Adipocyte (in vitro differentiated cells): Measurements from ENCODE around the gene RNPEPL1.

Experiments used
- DNase-seq: peaks from one replicate; pipeline ENCODE4 v3.0.0-alpha.2; 2015; ENCODE audit warnings: low read depth
- H3K27me3 ChIP-seq: replicated peaks from 2 replicates; pipeline ENCODE4 v1.7.0; 2013; ENCODE audit warnings: mild to moderate bottlenecking, low read length, moderate library complexity; ENCODE audit not compliant: control insufficient read depth, insufficient read depth
- H3K36me3 ChIP-seq: 2 replicates; pipeline ENCODE4 v1.7.0; 2013; ENCODE audit warnings: low read length, mild to moderate bottlenecking, moderate library complexity; ENCODE audit not compliant: control insufficient read depth, insufficient read depth, severe bottlenecking
- H3K4me1 ChIP-seq: 2 replicates; pipeline ENCODE4 v1.7.0; 2013; ENCODE audit warnings: mild to moderate bottlenecking, low read length, moderate library complexity; ENCODE audit not compliant: control insufficient read depth, insufficient read depth
- H3K4me3 ChIP-seq: 2 replicates; pipeline ENCODE4 v1.7.0; 2013; ENCODE audit warnings: mild to moderate bottlenecking, low read length, moderate library complexity
- H3K9ac ChIP-seq: 2 replicates; pipeline ENCODE4 v1.7.0; 2013; ENCODE audit warnings: mild to moderate bottlenecking, low read length, moderate library complexity
- H3K9me3 ChIP-seq: 2 replicates; pipeline ENCODE4 v1.7.0; 2013; ENCODE audit warnings: mild to moderate bottlenecking, low read length, moderate library complexity; ENCODE audit not compliant: control insufficient read depth

The RNPEPL1 gene

DNA sequence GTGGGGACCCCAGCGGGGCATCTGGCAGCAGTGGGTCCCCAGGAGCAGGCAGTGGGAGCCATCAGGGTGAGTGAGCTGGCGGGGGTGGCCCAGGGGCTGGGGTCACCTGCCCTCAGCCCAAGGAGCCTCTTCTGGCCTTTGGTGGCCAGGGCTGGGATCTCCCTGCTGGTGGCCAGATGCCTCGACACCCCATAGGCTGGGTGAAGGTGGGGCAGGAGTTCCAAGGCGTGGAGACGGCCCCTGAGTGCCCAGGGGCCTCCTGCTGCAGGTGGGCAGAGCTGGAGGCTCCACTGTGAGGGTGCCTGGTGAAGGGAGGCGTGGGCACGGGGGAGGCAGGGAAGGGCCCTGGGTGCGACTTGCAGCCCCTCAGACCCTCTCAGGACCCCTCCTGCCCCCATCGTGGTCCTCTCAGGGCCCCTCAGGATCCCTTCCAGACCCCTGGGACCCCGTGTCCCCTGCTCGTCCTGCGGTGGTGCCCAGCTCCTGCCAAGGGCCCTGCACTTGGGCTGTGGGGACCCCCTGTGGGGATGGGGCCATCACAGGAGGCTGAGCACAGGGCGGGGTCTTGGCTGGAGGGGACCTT lies 52.0 kb downstream of the RNPEPL1 start:
- Histone ChIP-seq H3K36me3 (no peaks in the 10 kb centered on the region), H3K4me1 (no peaks in the 10 kb centered on the region), H3K4me3 (no peak overlapping the region), H3K27me3 (no peaks in the 10 kb centered on the region), H3K9ac (no peak overlapping the region), H3K9me3 (peaks cover 15% of the 10 kb centered on the region)
- DNase-seq: no peak

- no peaks in the 10 kb centered on the region for H3K4me1 ChIP-seq
- H3K9me3 ChIP-seq: peaks cover 15% of the 10 kb centered on the region
- H3K9ac ChIP-seq: no peak overlapping the region
- H3K27me3 ChIP-seq: no peaks in the 10 kb centered on the region
- no peaks in the 10 kb centered on the region for H3K36me3 ChIP-seq
- no peak for DNase-seq
- no peak overlapping the region for H3K4me3 ChIP-seq
Measured at GRCh38 chr2:240620859-240621258, 52.6 kb downstream of the RNPEPL1 start.

DNA sequence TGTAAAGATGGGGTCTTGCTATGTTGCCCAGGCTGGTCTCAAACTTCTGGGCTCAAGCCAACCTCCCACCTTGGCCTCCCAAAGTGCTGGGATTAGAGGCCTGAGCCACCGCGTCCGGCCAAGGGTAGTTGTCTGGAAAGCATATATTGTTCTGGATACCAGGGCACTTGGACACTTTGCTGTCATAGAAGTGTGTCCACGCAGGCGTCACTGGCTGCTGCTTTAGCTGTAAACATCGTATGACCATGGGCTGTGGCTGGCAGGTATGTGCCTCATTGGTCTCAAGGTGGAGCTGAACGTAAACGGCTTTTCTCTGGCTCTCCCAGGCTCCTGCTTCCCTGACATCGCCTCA lies 53.8 kb downstream of the RNPEPL1 start:
- H3K4me3 ChIP-seq: no peak overlapping the region
- H3K9me3 ChIP-seq: peaks cover 15% of the 10 kb centered on the region
- no peak for DNase-seq
- no peaks in the 10 kb centered on the region for H3K27me3 ChIP-seq
- H3K4me1 ChIP-seq: no peaks in the 10 kb centered on the region
- H3K36me3 ChIP-seq: no peaks in the 10 kb centered on the region
- no peak overlapping the region for H3K9ac ChIP-seq

- H3K4me3 ChIP-seq: no peak overlapping the region
- DNase-seq: no peak
- no peaks in the 10 kb centered on the region for H3K4me1 ChIP-seq
- H3K27me3 ChIP-seq: peaks cover 5% of the 10 kb centered on the region
- peaks cover 10% of the 10 kb centered on the region for H3K9me3 ChIP-seq
- H3K9ac ChIP-seq: no peak overlapping the region
- H3K36me3 ChIP-seq: no peaks in the 10 kb centered on the region
Measured at GRCh38 chr2:240622531-240623235, 54.4 kb downstream of the RNPEPL1 start.

- peaks cover 12% of the 10 kb centered on the region for H3K27me3 ChIP-seq
- H3K4me3 ChIP-seq: no peak overlapping the region
- H3K9ac ChIP-seq: no peak overlapping the region
- no peaks in the 10 kb centered on the region for H3K36me3 ChIP-seq
- DNase-seq: no peak
- peaks cover 2% of the 10 kb centered on the region for H3K9me3 ChIP-seq
- no peaks in the 10 kb centered on the region for H3K4me1 ChIP-seq
Measured at GRCh38 chr2:240623531-240624010, 55.3 kb downstream of the RNPEPL1 start.

DNA sequence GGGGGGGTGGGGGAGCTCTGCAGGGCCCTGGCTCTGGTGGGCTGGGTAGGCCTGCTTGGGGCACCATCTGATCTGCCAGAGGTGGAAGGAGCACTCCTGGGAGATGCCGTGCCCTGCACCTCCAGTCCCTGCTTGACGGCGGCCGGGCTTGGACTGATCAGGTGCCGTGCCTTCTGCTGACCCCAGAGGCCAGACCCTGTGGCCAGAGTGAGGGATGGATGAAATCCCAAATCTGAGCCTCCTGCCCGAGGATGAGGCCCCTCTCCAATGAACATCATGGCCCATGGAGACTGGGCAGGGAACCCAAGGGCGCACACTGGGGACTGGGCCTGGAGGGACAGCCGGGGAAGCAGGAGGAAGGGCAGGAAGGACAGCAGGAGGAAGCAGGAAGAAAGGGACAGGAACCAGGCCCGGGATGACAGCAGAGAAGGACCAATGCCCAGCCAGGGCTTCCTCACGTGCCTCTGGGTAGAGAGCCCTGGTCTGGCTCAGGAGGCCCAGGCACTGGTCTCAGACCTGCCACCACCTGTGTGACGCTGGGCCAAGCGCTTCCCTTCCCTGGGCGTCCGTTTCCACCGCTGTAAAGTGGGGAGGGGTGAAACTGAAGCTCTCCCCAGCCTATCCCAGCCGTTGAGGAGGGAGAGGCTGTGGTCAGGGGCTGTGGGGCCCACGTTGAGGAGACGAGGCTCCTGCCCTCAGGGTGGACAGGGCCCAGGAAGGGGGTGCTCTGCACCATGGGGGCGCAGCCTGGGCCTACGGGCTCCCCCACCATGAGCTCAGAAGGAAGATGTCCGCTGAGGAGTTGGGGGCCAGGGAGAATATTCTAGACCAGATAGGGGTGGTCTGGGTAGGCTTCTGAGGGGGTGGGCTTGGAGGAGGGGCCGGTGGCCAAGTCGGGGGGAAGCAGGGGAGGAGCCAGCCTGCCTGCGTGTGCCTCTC lies 56.0 kb downstream of the RNPEPL1 start:
- DNase-seq: no peak
- no peaks in the 10 kb centered on the region for H3K36me3 ChIP-seq

GRCh38 chr2:240624950-240625621 lies 56.8 kb downstream of the RNPEPL1 start, which contains the start of gene GPR35:
Gene GPR35 (plus strand): TSS chr2:240625480. CDS start chr2:240629953, 4,473 bp downstream.
- peaks cover 27% of the 10 kb centered on the region for H3K27me3 ChIP-seq
- no peaks in the 10 kb centered on the region for H3K36me3 ChIP-seq
- peak; percentile 69 for DNase-seq
- no peaks in the 10 kb centered on the region for H3K4me1 ChIP-seq
- no peak within 1 kb of the TSS for H3K9ac ChIP-seq
- no peaks in the 10 kb centered on the region for H3K9me3 ChIP-seq
- no peak within 1 kb of the TSS for H3K4me3 ChIP-seq

More for the DNA sequence above, 56.0 kb downstream of the RNPEPL1 start:
- H3K4me1 ChIP-seq: no peaks in the 10 kb centered on the region
- no peaks in the 10 kb centered on the region for H3K9me3 ChIP-seq
- no peak overlapping the region for H3K9ac ChIP-seq
- no peak overlapping the region for H3K4me3 ChIP-seq
- peaks cover 19% of the 10 kb centered on the region for H3K27me3 ChIP-seq

- Histone ChIP-seq H3K4me3 (no peak overlapping the region), H3K9ac (no peak overlapping the region), H3K9me3 (no peaks in the 10 kb centered on the region), H3K36me3 (no peaks in the 10 kb centered on the region), H3K4me1 (no peaks in the 10 kb centered on the region), H3K27me3 (peaks cover 33% of the 10 kb centered on the region)
- no peak for DNase-seq
Measured at GRCh38 chr2:240626531-240627300, 58.4 kb downstream of the RNPEPL1 start.

- peaks cover 33% of the 10 kb centered on the region for H3K27me3 ChIP-seq
- H3K4me3 ChIP-seq: no peak overlapping the region
- no peaks in the 10 kb centered on the region for H3K9me3 ChIP-seq
- H3K4me1 ChIP-seq: no peaks in the 10 kb centered on the region
- H3K36me3 ChIP-seq: no peaks in the 10 kb centered on the region
- no peak for DNase-seq
- no peak overlapping the region for H3K9ac ChIP-seq
Measured at GRCh38 chr2:240627736-240628506, 59.6 kb downstream of the RNPEPL1 start.

DNA sequence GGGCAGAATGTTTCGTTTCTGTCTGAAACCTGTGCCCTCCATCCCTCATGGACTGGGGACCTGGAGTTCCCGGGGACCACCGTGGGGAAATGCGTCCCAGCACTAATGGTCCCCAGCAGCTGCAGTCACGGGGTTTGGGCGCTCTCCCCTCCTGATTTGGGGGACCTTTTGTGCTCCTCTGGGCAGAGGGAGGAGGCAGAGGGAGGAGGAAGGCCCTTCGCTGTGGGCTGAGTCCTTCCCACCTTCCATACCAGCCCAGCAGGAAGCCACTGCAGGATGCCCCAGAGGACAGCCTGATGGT lies 60.2 kb downstream of the RNPEPL1 start:
- Histone ChIP-seq H3K36me3 (no peaks in the 10 kb centered on the region), H3K9ac (no peak overlapping the region), H3K9me3 (peaks cover 3% of the 10 kb centered on the region), H3K27me3 (peaks cover 33% of the 10 kb centered on the region), H3K4me1 (no peaks in the 10 kb centered on the region), H3K4me3 (no peak overlapping the region)
- DNase-seq: no peak
